GM23248 (cell line): ENCODE measurements around the gene TBC1D22A. TPM values are rescaled to one million over a fixed set of nuclear protein-coding genes. Genes with fewer than 3 reads are reported as not detected.

Experiments used
- DNase-seq: peaks from one replicate; pipeline ENCODE4 v3.0.0-alpha.2; 2015
- H2AFZ ChIP-seq: fragments of 200-600 bp; sonication (generic); 2 replicates; pipeline ENCODE4 v1.6.1; 2016; ENCODE audit warnings: antibody characterized with exemption
- H3F3A ChIP-seq: fragments of 200-600 bp; sonication (generic); 2 replicates; pipeline ENCODE4 v1.6.1; 2016; ENCODE audit warnings: mild to moderate bottlenecking, antibody characterized with exemption, mixed run types; ENCODE audit not compliant: insufficient read depth
- H3K27ac ChIP-seq: fragments of 200-600 bp; sonication (generic); 2 replicates; pipeline ENCODE4 v1.5.1; 2016; ENCODE audit warnings: mild to moderate bottlenecking
- H3K27me3 ChIP-seq: fragments of 200-600 bp; sonication (generic); replicated peaks from 2 replicates; pipeline ENCODE4 v1.6.1; 2016; ENCODE audit warnings: mild to moderate bottlenecking; ENCODE audit not compliant: insufficient read depth
- H3K36me3 ChIP-seq: fragments of 200-600 bp; sonication (generic); 2 replicates; pipeline ENCODE4 v1.6.1; 2016; ENCODE audit warnings: low read depth, mild to moderate bottlenecking
- H3K4me1 ChIP-seq: fragments of 200-600 bp; sonication (generic); 2 replicates; pipeline ENCODE4 v1.6.1; 2016; ENCODE audit warnings: mild to moderate bottlenecking; ENCODE audit not compliant: insufficient read depth
- H3K4me2 ChIP-seq: fragments of 200-600 bp; sonication (generic); one replicate; pipeline ENCODE4 v1.6.1; 2016; ENCODE audit warnings: mild to moderate bottlenecking; ENCODE audit not compliant: unreplicated experiment
- H3K4me3 ChIP-seq: fragments of 200-600 bp; sonication (generic); 2 replicates; pipeline ENCODE4 v1.5.1; 2016; ENCODE audit warnings: mild to moderate bottlenecking
- H3K79me2 ChIP-seq: fragments of 200-600 bp; sonication (generic); 2 replicates; pipeline ENCODE4 v1.6.1; 2016; ENCODE audit warnings: mild to moderate bottlenecking; ENCODE audit not compliant: insufficient read depth
- H3K9ac ChIP-seq: fragments of 200-600 bp; sonication (generic); 2 replicates; pipeline ENCODE4 v1.6.1; 2016; ENCODE audit warnings: mild to moderate bottlenecking
- H3K9me2 ChIP-seq: fragments of 200-600 bp; sonication (generic); 2 replicates; pipeline ENCODE4 v1.6.1; 2016; ENCODE audit warnings: mixed run types, mild to moderate bottlenecking, moderate library complexity; ENCODE audit not compliant: insufficient read depth
- H3K9me3 ChIP-seq: fragments of 200-600 bp; sonication (generic); one replicate; pipeline ENCODE4 v1.6.1; 2017; ENCODE audit warnings: low read depth
- H4K20me1 ChIP-seq: fragments of 200-600 bp; sonication (generic); 2 replicates; pipeline ENCODE4 v1.6.0; 2016; ENCODE audit not compliant: insufficient read depth
- EZH2 ChIP-seq: fragments of 200-600 bp; sonication (generic); IDR thresholded peaks from 2 replicates; pipeline ENCODE4 v1.6.1; 2018; ENCODE audit warnings: antibody characterized with exemption, mild to moderate bottlenecking; ENCODE audit not compliant: insufficient read depth, poor library complexity, severe bottlenecking
- EZH2phosphoT487 ChIP-seq: fragments of 200-600 bp; sonication (generic); IDR thresholded peaks from 2 replicates; pipeline ENCODE4 v1.6.1; 2018; ENCODE audit warnings: antibody characterized with exemption, moderate library complexity, mild to moderate bottlenecking, low read depth; ENCODE audit not compliant: insufficient read depth
- WGBS, 2 experiments: methylation state at CpG; one replicate each; pipeline ENCODE4 v1.1.6; 2015 to 2017; ENCODE audit warnings: low lambda C conversion rate in 2 of 2, low coverage in 1 of 2; ENCODE audit errors: missing lambda C conversion rate in 2 of 2; 5-methylcytosine and 5-hydroxymethylcytosine counted together
- in situ Hi-C: fragments of 300-500 bp; cut with MboI; formaldehyde crosslinking; loops from 2 replicates; pipeline ENCODE4 v1.15.0; 2020
- polyA plus RNA-seq: library from polyadenylated mRNA; unstranded; fragments of >200 nt; fragmentation: Nextera tagmentation; extraction: Ambion mirVana; gene quantifications from 2 replicates; pipeline ENCODE4 v1.2.1, GENCODE V29; 2016
- total RNA-seq: library from RNA; depleted of rRNA; stranded (reverse); fragments of >200 nt; shearing (Covaris generic); gene quantifications from 2 replicates; pipeline ENCODE4 v1.2.3, GENCODE V29; 2014; rRNA removed

Gene TBC1D22A
- total and polyA plus RNA-seq, 2 experiments from 2014 or later = 12.3 to 16.9 TPM

DNA sequence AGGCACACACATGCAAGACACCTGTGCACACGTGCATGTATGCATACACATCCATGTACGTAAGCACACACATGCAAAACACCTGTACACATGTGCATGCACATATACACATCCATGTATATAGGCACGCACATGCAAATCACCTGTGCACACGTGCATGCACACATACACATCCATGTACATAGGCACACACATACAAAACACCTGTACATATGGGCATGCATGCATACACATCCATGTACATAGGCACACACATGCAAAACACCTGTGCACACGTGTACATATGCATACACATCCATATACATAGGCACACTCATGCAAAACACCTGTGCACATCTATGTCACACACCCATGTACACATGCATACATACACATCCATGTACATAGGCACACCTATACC is 458.3 kb downstream of the TBC1D22A start:
- in situ Hi-C loops = no loop called here
- Histone ChIP-seq H3K4me2 (no peak overlapping the region), H3K36me3 (no peaks in the 10 kb centered on the region), H2AFZ (no peak overlapping the region), H3K9me2 (no peaks in the 10 kb centered on the region), H4K20me1 (no peaks in the 10 kb centered on the region), H3F3A (no peaks in the 10 kb centered on the region), H3K27ac (no peak overlapping the region), H3K9ac (no peak overlapping the region), H3K27me3 (0 out of 2 replicates have a peak, but pooled peaks cover 10% of the 10 kb centered on the region), H3K9me3 (no peaks in the 10 kb centered on the region), H3K4me1 (no peaks in the 10 kb centered on the region), H3K79me2 (no peaks in the 10 kb centered on the region), H3K4me3 (no peak overlapping the region)
- WGBS, 2 experiments = 23% methylated on average over 5 of the region's 5 CpGs
- TF ChIP-seq EZH2phosphoT487 = no peak
- no peak for TF ChIP-seq EZH2
- no peak for DNase-seq

DNA sequence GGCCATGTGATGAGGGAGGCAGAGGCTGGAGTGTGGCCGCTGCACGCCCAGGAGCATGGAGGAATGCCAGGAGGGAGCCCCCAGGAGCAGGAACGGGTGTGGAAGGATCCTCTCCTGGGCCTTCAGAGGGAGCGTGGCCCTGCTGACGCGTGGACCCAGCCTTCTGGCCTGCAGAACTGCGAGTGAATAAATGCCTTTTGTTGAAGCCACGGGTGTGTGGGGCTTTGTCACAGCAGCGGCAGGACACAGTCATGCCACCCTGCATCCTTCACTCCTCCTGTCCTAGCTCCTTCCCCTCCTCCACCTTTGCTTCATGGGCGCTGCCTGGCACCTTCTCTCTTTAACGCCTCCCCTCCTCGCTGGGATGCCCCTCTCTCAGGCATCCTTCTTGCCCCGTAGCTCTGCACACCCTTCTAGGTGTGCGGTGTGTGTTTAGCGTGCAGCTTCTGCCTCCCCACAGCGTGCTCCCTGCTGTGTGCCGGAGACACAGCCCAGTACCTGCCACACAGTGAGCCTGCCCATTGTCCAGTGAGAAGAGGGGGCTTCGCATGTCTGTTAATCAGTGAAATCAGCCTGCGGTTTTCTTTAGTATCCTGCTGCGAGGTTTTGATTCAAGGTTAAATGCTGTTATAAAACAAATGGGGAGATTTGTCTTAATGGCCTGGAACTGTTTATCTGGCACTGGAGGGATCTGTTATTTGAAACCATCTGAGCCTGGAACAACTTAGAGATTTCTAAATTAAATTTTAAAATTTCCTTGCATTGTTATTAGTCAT is 459.6 kb downstream of the TBC1D22A start:
- Histone ChIP-seq H3K9me3 (no peaks in the 10 kb centered on the region), H3K9ac (no peak overlapping the region), H3K36me3 (no peaks in the 10 kb centered on the region), H3K79me2 (no peaks in the 10 kb centered on the region), H3K9me2 (no peaks in the 10 kb centered on the region), H2AFZ (no peak overlapping the region), H3K4me1 (no peaks in the 10 kb centered on the region), H3K4me2 (no peak overlapping the region), H3F3A (no peaks in the 10 kb centered on the region), H4K20me1 (no peaks in the 10 kb centered on the region), H3K27ac (no peak overlapping the region), H3K4me3 (no peak overlapping the region), H3K27me3 (0 out of 2 replicates have a peak, but pooled peaks cover 10% of the 10 kb centered on the region)
- TF ChIP-seq EZH2phosphoT487 (no peak), EZH2 (no peak)
- 36 to 46% methylated on average over 20 of the region's 20 CpGs for whole genome bisulfite sequencing, 2 experiments
- in situ Hi-C loops = no loop called here
- no peak for DNase-seq

Other genes starting within 250 kb of the TBC1D22A start
- 0.38 and 0.54 TPM in 2 replicates for gene CELSR1, start 225.0 kb upstream of the TBC1D22A start, total RNA-seq
- gene CELSR1, start 225.0 kb upstream of the TBC1D22A start, polyA plus RNA-seq = 0.15 and 0.23 TPM in 2 replicates
- gene GRAMD4, start 142.3 kb upstream of the TBC1D22A start, total RNA-seq = 10.6 TPM in 2 replicates
- 2.6 and 2.9 TPM in 2 replicates for gene GRAMD4, start 142.3 kb upstream of the TBC1D22A start, polyA plus RNA-seq
- 45.1 and 45.4 TPM in 2 replicates for gene CERK, start 24.4 kb upstream of the TBC1D22A start, total RNA-seq
- 24.3 and 25.3 TPM in 2 replicates for gene CERK, start 24.4 kb upstream of the TBC1D22A start, polyA plus RNA-seq